ENCODE data around the gene UNC5C.

Gene UNC5C

GRCh38 chr4:95548738-95549245, at the start of gene UNC5C:
Gene UNC5C, minus strand, starts transcription at chr4:95548973.
- FAIRE-seq: no peak

- no peak for FAIRE-seq
These were observed 47.9 kb upstream of the UNC5C start for GRCh38 chr4:95596676-95597075.

GRCh38 chr4:95594629-95595028, 45.9 kb upstream of the UNC5C start:
- no peak for FAIRE-seq

GRCh38 chr4:95594013-95594412, 45.2 kb upstream of the UNC5C start:
- no peak for FAIRE-seq

- FAIRE-seq: no peak
These were observed 42.5 kb upstream of the UNC5C start for GRCh38 chr4:95591278-95591677.

GRCh38 chr4:95590615-95591014, 41.8 kb upstream of the UNC5C start:
- FAIRE-seq: no peak

GRCh38 chr4:95585016-95585695, 36.4 kb upstream of the UNC5C start:
- no peak for FAIRE-seq

- no peak for FAIRE-seq
These were observed 31.5 kb upstream of the UNC5C start for GRCh38 chr4:95580226-95580625.

- no peak for FAIRE-seq
These were observed 23.7 kb upstream of the UNC5C start for GRCh38 chr4:95572304-95572991.

- no peak for FAIRE-seq
These were observed 22.8 kb upstream of the UNC5C start for GRCh38 chr4:95571577-95571976.

- no peak for FAIRE-seq
These were observed 15.0 kb upstream of the UNC5C start for GRCh38 chr4:95563638-95564337.

- no peak for FAIRE-seq
These were observed 12.0 kb upstream of the UNC5C start for GRCh38 chr4:95560774-95561173.

GRCh38 chr4:95556207-95556859, 7.6 kb upstream of the UNC5C start:
- no peak for FAIRE-seq

- FAIRE-seq: no peak
These were observed 4.3 kb upstream of the UNC5C start for GRCh38 chr4:95552942-95553550.

- no peak for FAIRE-seq
These were observed 2.9 kb upstream of the UNC5C start for GRCh38 chr4:95551653-95552052.

- no peak for FAIRE-seq
These were observed 1.6 kb upstream of the UNC5C start for GRCh38 chr4:95550115-95550987.

- FAIRE-seq: no peak
These were observed 707 bp upstream of the UNC5C start for GRCh38 chr4:95549246-95550114.

- no peak for FAIRE-seq
These were observed 880 bp downstream of the UNC5C start for GRCh38 chr4:95547715-95548471.

GRCh38 chr4:95546866-95547714, 1.7 kb downstream of the UNC5C start:
- FAIRE-seq: no peak
